Stimulated activated CD8-positive, alpha-beta memory T cell treated with anti-CD3 and anti-CD28 coated beads, Interleukin-4, amount 100 ng/mL, for 1 hour (primary cell): ENCODE data around the gene APBA2.

ENCODE experiments used
- DNase-seq, 2 donors: peaks; one replicate each; pipeline ENCODE4 v3.0.0-alpha.2; 2020; ENCODE audit warnings: low read depth in 2 of 2, low spot score in 1 of 2

Gene APBA2

DNA sequence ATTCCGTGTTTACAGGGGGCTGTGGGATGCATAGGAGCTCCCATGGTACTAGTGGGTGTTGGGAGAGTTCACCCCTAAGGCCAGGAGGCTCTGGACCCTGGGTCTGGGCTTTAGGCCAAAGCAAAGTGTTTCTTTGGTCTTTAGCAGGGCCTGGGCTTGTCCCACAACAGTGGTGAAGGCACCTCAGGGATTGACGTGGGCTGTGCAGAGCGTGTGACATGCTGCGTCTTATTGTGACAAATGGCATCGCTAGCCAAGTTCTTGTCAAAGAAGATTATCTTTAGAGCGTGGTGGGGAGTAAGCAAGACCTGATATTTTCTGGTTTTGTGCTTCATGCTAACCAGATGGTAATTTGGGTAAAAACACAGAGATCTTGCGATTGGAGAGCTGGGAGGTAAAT, 170.1 kb downstream of the APBA2 start:
- no peak for DNase-seq

- no peak for DNase-seq
Measured at GRCh38 chr15:29056839-29057450, 171.2 kb downstream of the APBA2 start.

DNA sequence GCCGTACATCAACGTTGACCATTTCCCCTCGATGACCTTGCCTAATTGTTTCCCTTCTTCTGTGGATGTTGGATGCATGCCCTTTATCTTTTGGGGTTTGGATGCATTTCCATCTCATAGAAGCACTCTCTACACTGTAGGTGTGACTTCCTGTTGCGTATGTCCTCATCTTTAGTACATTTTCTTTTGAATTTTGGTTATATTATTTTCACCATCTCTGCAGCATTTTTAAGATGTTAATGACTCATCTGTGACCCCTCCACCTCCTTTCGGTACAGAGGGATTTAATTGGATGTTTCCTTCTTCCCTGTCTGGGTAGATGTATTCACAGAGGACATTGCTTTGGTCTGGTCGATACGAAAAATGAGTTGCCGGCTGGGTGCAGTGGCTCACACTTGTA, 172.1 kb downstream of the APBA2 start:
- no peak for DNase-seq

GRCh38 chr15:29058903-29059539, 173.2 kb downstream of the APBA2 start:
- no peak for DNase-seq

DNA sequence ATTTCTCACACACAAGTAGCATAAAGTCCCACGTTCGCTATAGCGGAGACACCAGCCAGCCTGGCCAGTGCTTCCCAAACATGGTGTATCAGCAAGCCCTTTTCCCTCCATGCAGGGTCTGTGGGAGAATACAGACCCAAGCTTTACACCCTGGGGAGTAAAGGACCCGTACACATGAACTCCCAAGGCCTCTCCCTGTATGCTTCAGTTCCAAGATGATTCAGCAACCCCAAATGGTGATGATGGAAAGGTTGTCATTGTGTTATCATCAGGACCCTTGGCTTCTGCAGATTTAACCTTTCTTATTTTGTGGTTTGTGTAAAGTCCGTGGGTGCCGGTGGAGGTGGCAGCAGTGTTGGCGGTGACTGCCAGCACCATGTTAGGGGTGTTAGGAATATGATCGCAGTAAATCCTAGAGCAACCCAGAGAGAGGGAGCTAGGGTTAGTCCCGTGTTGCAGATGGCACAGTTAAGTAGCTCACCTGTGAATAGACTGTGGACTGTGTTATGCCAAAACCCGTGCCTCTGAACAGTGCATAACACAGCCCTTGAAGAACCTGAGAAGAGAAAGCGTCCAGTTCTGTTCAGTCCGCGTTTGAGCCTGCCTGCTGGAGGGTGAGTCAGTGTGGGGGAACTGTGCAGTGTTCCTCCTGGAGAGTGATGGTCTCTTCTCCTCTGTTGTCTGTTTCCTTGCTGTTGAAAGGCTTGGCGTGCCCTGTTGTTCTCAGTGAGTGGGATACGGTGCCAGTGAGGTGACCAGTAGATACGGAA, 174.3 kb downstream of the APBA2 start:
- DNase-seq = no peak

GRCh38 chr15:29061746-29062145, 176.0 kb downstream of the APBA2 start:
- no peak for DNase-seq

GRCh38 chr15:29062179-29062591, 176.4 kb downstream of the APBA2 start:
- DNase-seq = no peak

DNA sequence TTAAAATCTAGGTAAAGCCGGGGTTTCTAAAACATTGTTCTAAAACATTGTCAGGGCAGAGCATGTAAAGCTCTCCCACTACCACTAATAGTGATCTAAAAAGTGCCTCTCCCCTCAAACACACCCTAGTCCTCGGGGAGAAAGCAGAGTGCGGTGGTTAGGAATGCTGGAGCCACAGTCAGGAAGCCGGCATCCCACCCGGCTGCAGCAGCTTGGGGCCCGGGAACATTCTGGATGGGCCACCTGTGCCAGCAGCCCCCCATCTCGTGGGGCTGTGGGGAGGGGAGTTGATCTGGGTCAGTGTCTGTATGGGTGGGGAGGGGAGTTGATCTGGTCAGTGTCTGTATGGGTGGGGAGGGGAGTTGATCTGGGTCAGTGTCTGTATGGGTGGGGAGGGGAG, 176.9 kb downstream of the APBA2 start:
- no peak for DNase-seq

DNA sequence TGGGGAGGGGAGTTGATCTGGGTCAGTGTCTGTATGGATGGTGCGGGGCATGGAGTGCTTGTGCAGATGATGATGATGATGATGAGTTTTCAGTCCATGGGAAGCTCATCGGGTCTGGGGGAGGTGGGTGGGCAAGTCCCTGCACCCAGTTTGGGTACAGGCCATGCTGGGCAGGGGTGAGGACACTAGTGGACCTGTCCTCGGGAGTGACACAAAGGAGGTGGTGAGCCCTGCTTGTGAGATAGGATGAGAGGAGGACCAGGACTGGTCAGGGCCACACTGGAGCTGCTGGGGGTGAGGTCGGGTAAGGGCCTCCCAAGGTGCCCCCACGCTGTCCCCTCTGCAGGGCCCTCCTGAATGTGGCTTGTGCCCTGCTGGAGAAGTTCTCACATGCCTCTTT, 177.9 kb downstream of the APBA2 start:
- DNase-seq = no peak

- DNase-seq = no peak
Measured at GRCh38 chr15:29064290-29064689, 178.5 kb downstream of the APBA2 start.

DNA sequence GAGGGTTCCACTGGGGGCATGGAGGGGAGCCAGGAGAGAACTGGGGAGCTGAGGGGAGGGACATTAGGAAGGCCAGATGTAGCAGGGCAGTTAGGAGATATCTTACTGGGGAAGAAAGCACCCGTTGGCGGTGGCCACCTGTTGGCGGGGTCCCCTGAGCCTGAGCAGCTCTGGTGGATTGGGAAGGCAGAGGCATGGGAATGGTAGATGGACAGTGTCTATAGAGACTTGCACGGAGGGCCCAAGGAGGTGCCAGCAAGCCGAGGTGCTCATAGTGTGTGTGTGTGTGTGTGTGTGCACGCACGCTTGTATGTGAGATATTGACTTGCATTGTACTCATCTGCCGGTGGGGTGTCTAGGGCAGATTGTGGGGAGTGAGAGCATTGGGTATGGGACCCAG, 179.0 kb downstream of the APBA2 start:
- no peak for DNase-seq

DNA sequence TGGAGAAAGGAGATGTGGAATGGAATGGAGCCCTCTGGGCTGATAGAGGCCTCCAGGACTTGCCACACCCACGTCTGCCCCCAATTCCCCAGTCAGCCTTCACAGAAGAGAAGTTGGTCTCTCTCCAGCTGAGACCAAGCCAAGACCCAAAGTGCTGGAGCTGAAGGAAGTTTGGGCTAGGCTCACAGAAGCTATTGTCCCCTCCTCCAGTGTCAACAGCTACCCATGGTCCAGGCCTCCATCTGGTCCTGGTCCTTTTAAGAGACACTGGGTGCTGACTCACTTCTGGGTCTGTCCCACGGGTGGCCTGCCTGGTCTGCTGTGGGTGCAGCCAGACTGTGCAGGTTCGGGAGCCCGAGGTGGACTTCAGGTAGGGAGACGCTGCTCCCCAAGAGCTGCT, 179.8 kb downstream of the APBA2 start:
- DNase-seq = no peak

GRCh38 chr15:29066310-29066709, 180.5 kb downstream of the APBA2 start:
- DNase-seq = no peak

DNA sequence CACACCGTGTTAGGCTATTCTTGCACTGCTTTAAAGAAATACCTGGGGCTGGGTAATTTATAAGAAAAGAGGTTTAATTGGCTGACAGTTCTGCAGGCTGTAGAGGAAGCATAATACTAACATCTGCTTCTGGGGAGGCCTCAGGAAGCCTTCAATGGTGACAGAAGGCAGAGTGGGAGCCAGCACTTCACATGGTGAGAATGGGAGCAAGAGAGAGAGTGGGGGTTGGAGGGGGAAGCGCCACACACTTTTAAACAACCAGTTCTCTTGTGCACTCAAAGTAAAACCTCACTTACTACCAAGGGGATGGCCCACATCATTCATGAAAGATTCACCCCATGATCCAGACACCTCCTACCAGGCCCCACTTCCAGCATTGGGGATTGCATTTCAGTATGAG, 181.1 kb downstream of the APBA2 start:
- no peak for DNase-seq

GRCh38 chr15:29067949-29068348, 182.2 kb downstream of the APBA2 start:
- no peak for DNase-seq

- DNase-seq = no peak
Measured at GRCh38 chr15:29070471-29071231, 184.9 kb downstream of the APBA2 start.

GRCh38 chr15:29071232-29071881, 185.6 kb downstream of the APBA2 start:
- DNase-seq = no peak

DNA sequence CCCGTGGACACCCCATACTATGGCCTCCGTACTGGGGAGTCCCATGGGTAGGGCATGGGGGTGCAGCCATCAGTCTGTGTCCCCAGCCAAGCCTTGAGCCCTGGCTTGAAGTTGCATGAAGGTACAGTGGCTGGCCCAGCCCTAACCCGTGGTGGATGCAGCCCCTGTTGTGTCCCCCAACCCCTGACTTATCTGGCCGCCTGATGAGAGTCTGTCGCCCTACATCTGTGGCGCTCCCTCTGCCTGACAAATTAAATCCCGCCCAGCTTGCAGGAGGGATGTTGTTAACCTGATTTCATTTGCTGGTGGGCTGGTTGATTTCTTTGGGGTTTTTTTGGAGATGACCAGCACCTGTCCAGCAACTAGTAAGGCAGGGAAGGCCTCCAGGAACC, 186.1 kb downstream of the APBA2 start:
- DNase-seq = no peak

DNA sequence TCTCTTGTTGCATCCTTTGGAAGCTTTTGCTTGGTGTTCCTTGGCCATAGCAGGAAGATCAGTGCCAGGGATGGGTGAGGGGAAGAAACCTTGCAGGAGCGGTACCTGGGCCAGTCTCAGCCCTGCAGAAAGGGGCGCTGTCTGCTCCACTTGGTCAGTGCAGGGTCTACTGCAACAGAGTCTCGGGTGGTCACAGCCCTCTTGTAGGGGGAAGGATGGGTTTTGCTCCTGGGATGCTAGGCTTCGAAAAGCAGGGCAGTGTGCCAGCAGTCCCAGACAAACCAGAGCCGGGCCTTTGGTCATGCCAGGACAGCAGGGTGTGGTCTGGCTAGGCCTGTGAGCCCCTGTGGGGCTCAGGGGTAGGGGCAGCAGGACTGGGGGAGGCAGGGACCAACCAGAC, 186.7 kb downstream of the APBA2 start:
- no peak for DNase-seq

GRCh38 chr15:29074045-29074444, 188.3 kb downstream of the APBA2 start:
- no peak for DNase-seq

- DNase-seq = no peak
Measured at GRCh38 chr15:29078541-29078940, 192.8 kb downstream of the APBA2 start.
